AG04450 (cell line): ENCODE results near the gene KLK6. TPM values are rescaled to one million over a fixed set of nuclear protein-coding genes. Genes with fewer than 3 reads are reported as not detected.
"Not testable (repeated sequence)": the region's sequence is repeated elsewhere in the genome, so short reads cannot be mapped to it uniquely, and the experiment has no call there.

Source experiments
- CTCF ChIA-PET: fragments of 300-600, 350-600 bp; formaldehyde crosslinking; extraction: SDS; loops from one replicate; lab custom pipeline; 2022; ENCODE audit warnings: antibody characterized with exemption, inconsistent platforms; lab: Charles Lee
- POLR2A ChIA-PET: fragments of 350-600 bp; formaldehyde crosslinking; extraction: SDS; loops from one replicate; lab custom pipeline; 2021; ENCODE audit warnings: antibody characterized with exemption, inconsistent platforms; lab: Yijun Ruan, JAX
- DNase-seq: peaks from one replicate; pipeline ENCODE4 v3.0.0-alpha.2; 2011; ENCODE audit warnings: low read depth, low spot score
- H3K27ac ChIP-seq: one replicate; pipeline ENCODE4 v1.5.1; 2012; ENCODE audit warnings: low read depth, low read length, control low read depth
- H3K27me3 ChIP-seq: one replicate; pipeline ENCODE4 v1.6.0; 2012; ENCODE audit warnings: low read length; ENCODE audit not compliant: control insufficient read depth, insufficient read depth
- H3K4me3 ChIP-seq: 2 replicates; pipeline ENCODE4 v1.5.1; 2011; ENCODE audit warnings: mild to moderate bottlenecking, low read depth, low read length, control low read depth
- H3K9me3 ChIP-seq: 2 replicates; pipeline ENCODE4 v1.5.1; 2012; ENCODE audit warnings: low read length; ENCODE audit not compliant: control insufficient read depth, insufficient read depth
- CTCF ChIP-seq: IDR thresholded peaks from 2 replicates; pipeline ENCODE4 v1.5.1; 2011; ENCODE audit warnings: low read depth, low read length, control low read depth, inconsistent platforms
- polyA plus RNA-seq: library from polyadenylated mRNA; depleted of rRNA; stranded (reverse); fragments of >200 nt; gene quantifications from 2 replicates; pipeline ENCODE4 v1.2.3, GENCODE V29; 2011

The KLK6 gene
- polyA plus RNA-seq, 1 experiment: not detected

GRCh38 chr19:50998061-50998460, 28.7 kb upstream of the KLK6 start:
- TF ChIP-seq CTCF: no peak
- Histone ChIP-seq H3K27ac (no peak overlapping the region), H3K9me3 (peaks cover 32% of the 10 kb centered on the region), H3K27me3 (no peaks in the 10 kb centered on the region), H3K4me3 (no peak overlapping the region)
- CTCF ChIA-PET: no interaction called here
- no peak for DNase-seq
- POLR2A ChIA-PET: no interaction called here

GRCh38 chr19:50994129-50994528, 24.7 kb upstream of the KLK6 start:
- CTCF ChIA-PET: interaction anchor here (0.9 kb wide), 1 partner anchor 23 kb away, joined by 3 read pairs; no protein-coding TSS in a partner anchor
- Histone ChIP-seq H3K27ac (no peak overlapping the region), H3K4me3 (no peak overlapping the region), H3K9me3 (peaks cover 5% of the 10 kb centered on the region), H3K27me3 (no peaks in the 10 kb centered on the region)
- POLR2A ChIA-PET: no interaction called here
- TF ChIP-seq CTCF: no peak
- DNase-seq: no peak

- H3K9me3 ChIP-seq: peaks cover 5% of the 10 kb centered on the region
- POLR2A ChIA-PET: no interaction called here
- no peak for TF ChIP-seq CTCF
- H3K27me3 ChIP-seq: no peaks in the 10 kb centered on the region
- no peak overlapping the region for H3K4me3 ChIP-seq
- DNase-seq: no peak
- CTCF ChIA-PET: interaction anchor here (1.0 to 1.7 kb wide), 3 partner anchors 9 to 28 kb away, joined by 3 to 4 read pairs (median 3); no protein-coding TSS in a partner anchor
- H3K27ac ChIP-seq: no peak overlapping the region
Observed at GRCh38 chr19:50992666-50993035, 23.3 kb upstream of the KLK6 start.

GRCh38 chr19:50984416-50984815, 15.0 kb upstream of the KLK6 start:
- POLR2A ChIA-PET, H3K4me3 ChIP-seq, H3K9me3 ChIP-seq, CTCF ChIA-PET, H3K27ac ChIP-seq, DNase-seq, H3K27me3 ChIP-seq: not testable (repeated sequence)

- DNase-seq: no peak
- no peak within 1 kb of the TSS for H3K27ac ChIP-seq
- H3K9me3 ChIP-seq: peaks cover 3% of the 10 kb centered on the region; the same call in 1 of the 2 replicates
- H3K27me3 ChIP-seq: no peaks in the 10 kb centered on the region
- ChIA-PET POLR2A (no interaction called here), CTCF (no interaction called here)
- no peak within 1 kb of the TSS for H3K4me3 ChIP-seq
- no peak for TF ChIP-seq CTCF
Observed at GRCh38 chr19:50983625-50984292, 14.4 kb upstream of the KLK6 start, which contains the start of gene KLK7. TSS of gene KLK7 (minus strand) at chr19:50983917. CDS start at chr19:50982399, 1,518 bp downstream.
